ENCODE results near the gene SETX.

The SETX gene

GRCh38 chr9:132350861-132351315 is 3.9 kb downstream of the SETX start:
- DNase-seq = no peak

DNA sequence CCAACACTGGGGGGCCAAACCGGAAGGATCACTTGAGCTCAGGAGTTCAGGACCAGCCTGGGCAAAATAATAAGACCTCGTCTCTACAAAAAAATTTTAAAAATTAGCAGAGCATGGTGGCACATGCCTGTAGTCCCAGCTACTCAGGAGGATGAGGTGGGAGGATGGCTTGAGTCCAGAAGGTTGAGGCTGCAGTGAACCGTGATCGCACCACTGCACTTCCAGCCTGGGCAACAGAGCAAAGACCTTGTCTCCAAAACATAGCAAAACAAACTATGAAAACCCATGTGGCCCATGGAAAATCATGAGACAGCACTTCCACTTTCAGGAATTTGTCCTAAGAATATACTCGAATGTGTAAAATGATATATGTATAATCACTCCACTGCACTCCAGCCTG is 6.1 kb downstream of the SETX start:
- DNase-seq = no peak

- no peak for DNase-seq
These were observed 8.6 kb downstream of the SETX start for GRCh38 chr9:132346177-132346576.

DNA sequence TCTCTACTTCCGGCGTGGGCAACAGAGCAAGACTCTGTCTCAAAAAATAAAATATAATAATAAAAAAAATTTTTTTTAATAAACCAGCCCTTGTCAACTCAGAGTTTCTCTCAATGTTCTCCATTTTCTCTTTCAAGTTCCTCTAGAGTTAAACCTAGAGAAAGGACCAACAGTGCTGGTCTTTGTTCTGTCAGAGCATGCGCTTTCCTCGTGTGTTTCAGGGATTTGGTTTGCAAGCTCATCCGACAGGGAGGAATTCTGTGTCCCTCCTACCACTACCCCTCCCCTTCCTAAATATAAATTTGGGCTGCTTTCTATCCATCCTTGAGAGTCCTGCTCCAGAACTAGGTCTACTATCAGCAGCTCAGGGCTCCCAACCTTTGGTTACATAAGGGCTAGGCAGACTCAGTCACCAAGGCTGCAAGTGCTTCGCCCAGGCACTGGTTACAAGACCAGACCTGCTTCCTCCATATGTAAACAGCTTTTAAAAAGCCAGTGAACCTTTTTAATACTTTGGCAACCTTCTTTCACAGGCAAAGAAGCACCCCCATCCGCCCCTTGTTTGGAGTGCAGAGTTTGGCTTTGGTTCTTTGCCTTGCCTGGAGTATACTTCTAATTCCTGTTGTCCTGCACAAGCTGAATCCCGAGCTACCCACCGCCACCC is 13.5 kb downstream of the SETX start:
- no peak for DNase-seq

DNA sequence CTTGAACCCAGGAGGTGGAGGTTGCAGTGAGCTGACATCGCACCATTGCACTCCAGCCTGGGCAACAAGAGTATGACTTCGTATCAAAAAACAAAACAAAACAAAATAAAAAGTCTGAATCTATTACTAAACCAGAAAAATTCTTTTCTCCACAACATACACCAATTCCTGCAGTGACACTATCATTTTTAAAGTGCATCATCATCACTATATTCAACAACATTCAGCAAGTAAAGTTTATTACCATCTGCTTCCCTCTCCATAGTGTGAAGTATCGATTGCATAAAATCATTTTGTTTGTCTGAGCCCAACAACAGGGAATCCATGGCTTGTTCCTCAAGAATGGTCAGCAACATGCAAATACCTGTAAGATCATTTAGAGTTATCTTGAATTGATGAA is 20.4 kb downstream of the SETX start:
- DNase-seq = no peak

- DNase-seq = no peak
These were observed 21.2 kb downstream of the SETX start for GRCh38 chr9:132333556-132333955.

DNA sequence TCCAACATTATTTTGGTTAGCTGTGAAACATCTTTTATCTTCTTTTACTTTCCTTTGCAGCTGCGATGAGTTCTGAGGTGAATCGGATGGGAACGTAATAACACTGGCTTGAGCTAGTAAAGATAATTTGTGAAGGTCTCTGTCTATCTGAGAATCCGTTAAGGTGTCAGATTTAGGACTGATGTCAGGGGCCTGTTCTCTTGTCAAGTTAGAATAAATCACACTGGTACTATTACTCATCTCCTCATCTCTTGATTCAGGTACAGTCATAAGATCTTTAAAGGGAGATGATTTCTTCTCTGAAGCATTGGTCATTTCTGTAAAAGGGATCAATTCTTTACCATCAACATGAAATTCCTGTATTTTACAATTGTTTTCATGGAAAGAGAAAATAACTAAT is 26.2 kb downstream of the SETX start:
- no peak for DNase-seq

- no peak for DNase-seq
These were observed 27.2 kb downstream of the SETX start for GRCh38 chr9:132327537-132327936.

DNA sequence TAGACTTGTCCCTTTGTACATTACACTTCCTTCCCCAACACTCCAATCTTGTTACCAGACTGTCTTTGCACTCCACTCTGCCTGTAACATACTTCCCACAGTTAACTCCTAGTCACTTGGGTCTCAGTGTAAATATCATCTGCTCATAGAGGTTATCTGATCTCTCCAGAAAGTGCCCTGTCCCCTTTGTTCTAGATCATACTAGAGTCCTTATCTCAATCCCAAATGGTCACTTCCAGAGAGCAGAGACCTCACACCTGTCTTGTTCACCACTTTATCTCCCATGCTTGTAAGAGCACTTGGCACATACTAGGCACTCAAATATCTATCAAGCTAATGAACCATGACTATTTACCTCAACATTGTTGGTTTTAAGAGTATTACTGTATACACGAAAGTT is 30.4 kb downstream of the SETX start:
- no peak for DNase-seq

DNA sequence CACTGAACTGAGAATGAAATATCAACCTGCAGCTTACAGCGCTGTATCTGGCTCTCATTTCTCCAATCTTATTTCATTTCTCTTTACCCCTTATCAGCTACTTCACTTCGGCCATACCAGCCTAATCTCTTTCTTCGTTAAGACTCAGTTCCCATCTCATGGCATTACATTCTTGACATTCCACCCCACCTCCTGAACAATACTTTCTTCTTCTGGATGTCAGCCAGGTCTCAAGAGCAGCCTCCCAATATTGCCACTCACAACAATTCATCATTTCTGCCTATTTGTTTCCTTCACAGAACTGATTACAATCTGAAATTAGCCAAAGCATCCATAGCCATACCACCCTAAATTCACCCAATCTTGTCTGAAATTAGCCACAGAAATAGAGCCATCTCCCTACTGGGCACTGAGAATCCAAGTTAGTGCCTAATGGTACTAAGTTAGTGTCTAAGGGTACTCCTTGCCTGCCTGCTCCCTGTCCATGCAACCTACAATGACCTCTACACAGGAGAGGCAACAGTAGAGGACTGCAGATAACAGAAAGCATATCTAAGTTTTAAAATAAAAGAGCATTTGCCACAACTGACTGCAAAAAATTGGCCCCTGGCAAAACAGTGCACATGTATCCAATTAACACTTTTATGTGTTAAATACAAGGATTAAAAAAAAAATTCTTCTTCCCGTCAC is 35.2 kb downstream of the SETX start:
- no peak for DNase-seq

GRCh38 chr9:132312873-132313272 is 41.9 kb downstream of the SETX start:
- no peak for DNase-seq

GRCh38 chr9:132312426-132312825 is 42.4 kb downstream of the SETX start:
- DNase-seq = no peak

- no peak for DNase-seq
These were observed 42.8 kb downstream of the SETX start for GRCh38 chr9:132311978-132312377.

DNA sequence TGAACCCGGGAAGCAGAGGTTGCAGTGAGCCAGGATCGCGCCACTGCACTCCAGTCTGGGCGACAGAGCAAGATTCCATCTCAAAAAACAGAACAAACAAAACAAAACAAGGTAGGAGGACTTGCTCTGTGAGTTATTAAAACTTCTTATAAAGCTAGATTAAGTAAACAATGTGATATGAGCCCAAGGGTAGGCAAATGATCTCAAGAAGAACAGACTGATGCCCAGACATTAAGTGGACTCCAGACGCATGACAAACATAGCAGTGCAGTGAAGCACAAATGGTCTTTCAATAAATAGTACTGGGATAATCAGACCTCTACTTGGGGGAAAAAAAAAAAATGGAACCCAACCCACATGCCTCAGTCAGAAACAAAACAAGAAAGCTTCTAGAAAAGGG is 45.7 kb downstream of the SETX start:
- no peak for DNase-seq

- DNase-seq = no peak
These were observed 53.3 kb downstream of the SETX start for GRCh38 chr9:132301521-132301920.

- no peak for DNase-seq
These were observed 55.6 kb downstream of the SETX start for GRCh38 chr9:132299221-132299620.

DNA sequence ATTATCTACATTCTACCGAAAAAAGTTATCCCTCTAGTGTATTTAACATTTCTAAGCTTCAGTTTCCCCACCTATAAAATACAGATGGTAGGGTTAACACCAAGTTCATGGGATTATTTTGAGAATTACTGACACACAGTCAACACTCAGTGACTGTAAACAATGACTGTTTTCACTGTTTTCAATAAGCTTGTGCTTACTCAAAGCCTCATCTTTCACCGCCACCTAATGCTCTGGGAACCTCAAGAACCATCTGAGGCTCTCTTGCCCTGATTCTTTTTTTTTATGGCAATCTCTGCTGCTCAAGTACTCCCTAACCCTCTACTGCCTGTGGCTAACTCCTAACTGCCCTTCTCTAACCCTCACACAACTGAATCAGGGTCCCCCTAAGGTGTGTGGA is 59.6 kb downstream of the SETX start:
- DNase-seq = no peak

GRCh38 chr9:132293145-132293721 is 61.6 kb downstream of the SETX start:
- DNase-seq = no peak

GRCh38 chr9:132288966-132289365 is 65.8 kb downstream of the SETX start:
- no peak for DNase-seq

- no peak for DNase-seq
These were observed 66.4 kb downstream of the SETX start for GRCh38 chr9:132288361-132288760.

- DNase-seq = no peak
These were observed 67.5 kb downstream of the SETX start for GRCh38 chr9:132287256-132287760.

GRCh38 chr9:132283863-132284262 is 70.9 kb downstream of the SETX start:
- DNase-seq = no peak

DNA sequence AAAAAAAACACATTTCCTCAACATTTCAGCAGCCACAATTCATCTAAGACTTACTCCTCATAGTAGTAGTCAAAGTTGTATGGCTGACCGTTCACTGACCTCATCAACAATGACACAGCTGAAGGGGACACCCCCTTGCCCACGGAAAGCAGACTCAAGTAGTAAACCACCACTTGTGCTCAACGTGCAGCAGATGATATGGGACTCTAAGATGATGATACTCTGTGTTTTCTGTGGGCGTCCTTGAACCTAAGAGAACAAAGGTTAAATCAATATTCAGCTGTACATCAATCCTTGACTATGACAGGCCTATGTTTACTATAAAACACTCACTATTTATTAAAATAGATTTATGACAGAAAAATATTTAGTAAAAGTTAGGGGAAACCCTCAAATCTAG is 71.6 kb downstream of the SETX start:
- DNase-seq = no peak

GRCh38 chr9:132274861-132275260 is 79.9 kb downstream of the SETX start:
- no peak for DNase-seq
